HS-5 (cell line): Measurements from ENCODE around the gene LRRC66.

Experiments used
- DNase-seq: peaks from one replicate; pipeline ENCODE4 v3.0.0-alpha.2; 2012; ENCODE audit warnings: low read depth

LRRC66 gene, protein sequence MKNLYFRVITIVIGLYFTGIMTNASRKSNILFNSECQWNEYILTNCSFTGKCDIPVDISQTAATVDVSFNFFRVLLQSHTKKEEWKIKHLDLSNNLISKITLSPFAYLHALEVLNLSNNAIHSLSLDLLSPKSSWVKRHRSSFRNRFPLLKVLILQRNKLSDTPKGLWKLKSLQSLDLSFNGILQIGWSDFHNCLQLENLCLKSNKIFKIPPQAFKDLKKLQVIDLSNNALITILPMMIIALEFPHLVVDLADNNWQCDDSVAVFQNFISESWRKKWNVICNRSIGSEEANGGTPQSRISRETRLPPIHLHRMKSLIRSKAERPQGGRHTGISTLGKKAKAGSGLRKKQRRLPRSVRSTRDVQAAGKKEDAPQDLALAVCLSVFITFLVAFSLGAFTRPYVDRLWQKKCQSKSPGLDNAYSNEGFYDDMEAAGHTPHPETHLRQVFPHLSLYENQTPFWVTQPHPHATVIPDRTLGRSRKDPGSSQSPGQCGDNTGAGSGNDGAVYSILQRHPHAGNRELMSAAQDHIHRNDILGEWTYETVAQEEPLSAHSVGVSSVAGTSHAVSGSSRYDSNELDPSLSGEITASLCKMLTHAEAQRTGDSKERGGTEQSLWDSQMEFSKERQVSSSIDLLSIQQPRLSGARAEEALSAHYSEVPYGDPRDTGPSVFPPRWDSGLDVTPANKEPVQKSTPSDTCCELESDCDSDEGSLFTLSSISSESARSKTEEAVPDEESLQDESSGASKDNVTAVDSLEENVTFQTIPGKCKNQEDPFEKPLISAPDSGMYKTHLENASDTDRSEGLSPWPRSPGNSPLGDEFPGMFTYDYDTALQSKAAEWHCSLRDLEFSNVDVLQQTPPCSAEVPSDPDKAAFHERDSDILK

DNA sequence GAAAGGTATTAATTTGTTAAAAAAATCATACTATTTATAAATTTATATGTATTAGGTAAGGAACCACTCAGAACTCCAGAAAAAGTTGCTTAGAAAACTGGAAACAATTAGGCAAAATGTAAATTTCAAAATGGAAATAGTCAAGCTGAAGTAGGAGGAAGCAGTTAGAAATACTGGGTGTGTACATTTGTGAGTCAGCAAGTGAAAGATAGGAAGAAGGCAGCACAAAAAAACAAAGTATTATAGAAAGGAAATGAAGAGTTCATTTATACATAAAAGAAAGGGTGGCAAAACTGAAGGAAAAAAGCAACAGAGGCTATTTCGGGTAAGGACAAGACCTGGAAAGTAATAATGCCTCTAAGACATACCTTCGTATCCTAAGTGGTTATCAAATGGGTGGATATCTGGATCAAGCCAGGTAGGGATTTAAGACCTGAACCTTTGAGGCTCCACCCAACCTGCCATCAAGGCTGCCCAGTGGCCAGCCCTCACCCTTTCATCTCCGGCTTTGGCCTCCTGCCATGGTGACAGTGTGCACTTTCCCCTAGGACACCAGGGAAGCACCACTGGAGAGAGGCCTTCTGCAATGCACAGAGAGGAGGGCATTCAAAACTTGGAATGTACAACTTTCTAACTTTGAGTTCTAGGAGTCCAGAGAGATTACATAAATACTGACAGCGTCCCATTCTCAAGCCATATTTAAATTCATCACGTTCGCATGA lies at the start of gene LRRC66:
Gene LRRC66 (minus strand): TSS at position 428 of the 722 bp plus-strand sequence. CDS start 2,750 bp downstream, outside the sequence.
- no peak for DNase-seq

DNA sequence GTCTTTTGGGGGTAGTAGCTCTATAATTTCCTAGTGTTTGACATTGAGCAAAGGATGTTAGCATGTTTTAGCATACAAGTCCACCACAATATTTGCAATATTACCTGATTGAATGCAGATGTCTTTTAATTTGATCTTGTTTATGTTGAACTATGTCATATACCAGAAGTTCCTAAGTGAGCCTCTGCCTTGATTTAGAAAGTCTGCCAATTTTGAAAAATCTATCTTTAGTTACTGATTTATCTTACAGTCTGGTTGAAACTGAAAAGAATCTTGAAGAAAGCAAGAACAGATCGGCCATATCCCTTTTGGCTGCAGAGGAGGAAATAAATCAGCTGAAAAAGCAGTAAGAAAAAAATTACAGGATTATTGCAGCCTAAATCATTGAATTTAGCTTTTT lies 49.4 kb upstream of the LRRC66 start:
- DNase-seq: no peak

DNA sequence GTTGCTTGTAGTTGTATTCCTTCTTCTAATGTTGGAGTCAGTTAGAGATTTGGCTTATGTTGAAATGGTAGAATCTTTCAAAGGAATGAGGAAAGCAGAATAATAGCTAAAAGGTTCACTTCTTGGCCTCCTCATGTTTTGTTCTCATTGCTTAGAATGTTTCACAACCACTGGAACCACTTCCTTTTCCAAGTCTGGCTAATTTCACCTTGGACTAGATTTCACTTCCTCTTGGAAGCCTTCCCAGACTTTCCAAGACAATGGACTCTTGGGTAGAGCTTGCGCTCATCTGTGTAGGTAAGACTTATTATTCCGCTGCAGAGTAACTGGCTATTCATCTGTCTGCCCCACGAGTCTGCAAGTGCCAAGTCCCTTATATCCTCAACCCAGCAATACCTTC lies 39.2 kb upstream of the LRRC66 start:
- DNase-seq: no peak

DNA sequence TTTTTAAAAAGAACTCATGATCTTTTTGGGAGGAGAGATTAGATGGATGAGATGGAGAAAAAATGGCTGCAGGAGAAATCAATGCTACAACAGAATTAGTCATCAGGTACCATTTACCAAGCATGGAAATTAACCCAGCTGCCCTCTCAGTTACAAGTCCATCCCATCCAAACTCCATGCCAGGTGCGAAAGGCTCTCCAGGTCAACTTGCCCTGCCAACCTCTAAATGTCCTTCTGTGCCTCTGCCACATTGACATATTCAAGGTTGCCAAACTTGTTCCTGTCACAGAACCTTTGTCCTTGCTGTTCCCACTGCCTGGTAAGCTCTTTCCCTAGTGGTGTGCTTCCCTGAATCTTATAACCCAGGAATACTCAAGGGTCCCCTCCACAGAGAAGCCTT lies 38.1 kb upstream of the LRRC66 start:
- no peak for DNase-seq

DNA sequence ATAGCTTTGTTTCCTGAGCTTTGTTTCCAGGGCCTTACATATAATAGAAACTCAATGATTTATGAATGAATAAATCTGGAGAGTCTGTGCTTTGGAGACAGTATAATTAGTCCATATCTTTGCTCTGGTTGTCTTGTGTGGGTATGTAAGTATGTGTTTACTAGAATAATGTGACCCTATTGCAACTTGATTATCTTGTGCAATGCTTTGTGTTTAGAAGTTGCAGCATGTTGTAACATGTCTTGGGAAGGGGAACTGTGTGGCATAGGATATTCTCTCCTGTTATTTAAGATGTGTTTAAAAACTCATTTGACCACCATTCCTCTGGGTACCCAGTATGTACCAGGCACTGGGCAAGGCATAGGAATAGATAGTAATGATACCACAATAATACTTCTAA lies 37.0 kb upstream of the LRRC66 start:
- DNase-seq: no peak

DNA sequence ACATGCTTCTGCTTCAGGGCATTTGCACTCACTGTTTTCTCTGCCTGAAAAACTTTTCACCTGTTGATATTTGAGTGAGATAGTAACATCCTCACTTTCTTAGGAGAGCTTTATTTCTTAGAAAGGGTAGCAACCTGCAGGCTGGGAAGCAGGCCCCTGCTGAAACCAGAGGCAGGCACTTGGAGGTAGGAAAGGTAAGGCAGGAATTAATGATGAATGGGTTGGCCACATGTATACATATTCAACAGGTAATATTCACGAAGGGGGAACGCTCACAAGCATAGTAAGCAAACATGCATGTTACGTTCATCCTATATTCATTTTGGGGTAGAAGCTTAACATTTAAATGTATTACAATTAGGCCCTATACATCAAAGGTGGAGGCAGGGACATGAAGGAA lies 34.1 kb upstream of the LRRC66 start:
- no peak for DNase-seq

DNA sequence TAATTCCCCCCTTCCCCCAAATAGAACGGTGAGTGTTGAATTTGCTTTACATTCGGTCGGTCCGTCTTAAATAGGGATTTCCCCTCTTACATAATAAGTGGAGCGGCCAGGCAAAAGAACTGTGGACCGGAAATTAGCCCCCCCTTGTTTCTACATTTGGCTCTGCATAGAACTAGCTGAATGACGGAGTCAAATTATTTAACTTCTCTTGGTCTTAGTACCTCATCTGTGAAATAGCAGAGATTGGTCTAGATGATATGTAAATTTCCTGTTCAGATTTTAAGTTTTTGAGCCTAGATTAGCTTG lies 32.3 kb upstream of the LRRC66 start:
- no peak for DNase-seq

DNA sequence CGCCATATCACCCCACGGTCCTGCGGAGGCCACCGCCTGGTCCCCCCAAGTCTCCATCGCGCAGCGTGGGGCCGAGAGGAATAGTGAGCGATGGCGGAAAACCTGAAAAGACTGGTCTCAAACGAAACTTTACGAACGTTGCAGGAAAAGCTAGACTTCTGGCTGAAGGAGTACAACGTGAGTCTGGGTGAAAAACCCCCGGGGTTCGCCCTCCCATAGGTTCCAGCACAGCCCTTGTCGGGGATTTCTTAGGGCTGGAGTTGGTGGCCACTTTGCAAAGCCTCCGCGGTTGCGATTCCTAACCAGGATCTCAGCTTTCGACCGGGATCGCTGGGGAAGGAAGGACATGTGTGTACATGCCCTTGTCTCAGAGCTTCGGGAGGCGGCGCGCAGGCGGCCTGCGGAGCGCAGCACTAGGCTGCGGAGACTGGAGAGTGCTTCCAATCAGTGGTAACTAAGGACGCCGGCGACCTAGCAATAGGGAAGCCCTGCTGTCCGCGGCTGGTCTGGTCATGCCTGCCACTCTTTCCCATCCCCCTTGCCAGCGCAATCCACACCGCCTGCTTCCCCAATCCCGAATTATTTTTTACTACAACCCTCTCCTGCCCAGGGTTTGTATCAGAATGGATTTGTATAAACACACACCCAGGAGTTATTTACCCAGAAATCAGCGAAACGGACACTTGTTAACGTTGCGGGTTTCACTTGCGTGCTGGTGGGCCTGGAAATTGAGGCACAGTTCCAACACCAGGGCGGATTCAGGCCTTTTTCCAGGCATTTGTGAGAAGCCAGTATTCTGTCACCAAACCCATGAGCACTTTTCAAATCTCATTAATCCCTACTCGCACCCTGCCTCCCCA lies 31.7 kb upstream of the LRRC66 start:
- DNase-seq: no peak

DNA sequence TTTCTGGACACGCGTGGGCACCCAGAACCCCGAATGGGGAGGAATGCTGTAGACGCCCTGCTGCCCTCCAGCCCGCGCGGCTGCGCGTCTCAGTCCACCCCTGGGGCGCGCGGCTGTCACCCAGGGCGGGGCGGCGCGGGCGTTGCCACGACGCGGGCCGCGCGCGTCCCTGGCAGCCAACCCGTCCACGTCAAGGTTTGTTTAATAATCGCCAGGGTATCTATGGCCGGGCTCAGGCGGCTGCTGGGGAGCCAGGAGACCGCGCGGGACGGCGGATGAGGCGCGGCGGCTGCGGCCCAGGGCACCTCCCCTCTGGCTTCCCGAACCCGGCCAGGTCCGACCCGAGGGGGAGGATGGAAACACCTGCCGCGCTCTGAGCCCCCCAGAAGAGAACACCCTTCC lies 31.1 kb upstream of the LRRC66 start, which contains the start of gene SPATA18:
Gene SPATA18 (plus strand): TSS at position 92 of the 402 bp plus-strand sequence. CDS start 401 bp downstream, outside the sequence.
- DNase-seq: no peak

DNA sequence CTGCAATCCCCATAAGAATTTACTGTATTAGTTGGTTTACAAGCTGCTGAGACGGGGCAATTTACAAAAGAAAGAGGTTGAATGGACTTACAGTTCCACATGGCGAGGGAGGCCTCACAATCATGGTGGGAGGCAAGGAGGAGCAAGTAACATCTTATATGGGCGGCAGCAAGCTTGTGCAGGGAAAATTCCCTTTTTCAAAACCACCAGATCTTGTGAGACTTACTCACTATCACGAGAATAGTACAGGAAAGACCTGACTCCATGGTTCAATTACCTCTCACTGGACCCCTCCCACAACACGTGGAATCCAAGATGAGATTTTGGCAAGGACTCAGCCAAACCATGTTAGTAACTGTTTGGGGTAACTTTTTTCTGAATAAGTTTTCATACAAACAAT lies 29.1 kb upstream of the LRRC66 start:
- DNase-seq: no peak

DNA sequence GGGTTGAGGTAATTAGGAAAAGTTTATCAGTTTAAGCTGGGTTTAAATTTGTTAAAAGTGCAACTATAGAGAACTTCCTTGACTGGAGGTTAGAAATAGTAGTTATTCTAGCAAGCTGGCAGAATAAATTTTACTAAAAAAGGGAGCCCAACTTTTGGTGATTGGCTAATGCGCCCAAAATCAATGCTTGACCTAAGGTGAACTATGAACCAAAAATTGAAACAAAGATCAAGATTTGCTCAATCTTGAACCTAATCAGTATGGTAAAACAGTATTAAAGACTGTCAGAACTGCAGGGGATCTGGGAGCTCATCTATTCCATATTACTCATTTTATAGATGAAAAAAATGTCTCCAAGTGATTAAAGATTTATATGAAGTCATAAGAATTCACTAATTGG lies 24.9 kb upstream of the LRRC66 start:
- no peak for DNase-seq

DNA sequence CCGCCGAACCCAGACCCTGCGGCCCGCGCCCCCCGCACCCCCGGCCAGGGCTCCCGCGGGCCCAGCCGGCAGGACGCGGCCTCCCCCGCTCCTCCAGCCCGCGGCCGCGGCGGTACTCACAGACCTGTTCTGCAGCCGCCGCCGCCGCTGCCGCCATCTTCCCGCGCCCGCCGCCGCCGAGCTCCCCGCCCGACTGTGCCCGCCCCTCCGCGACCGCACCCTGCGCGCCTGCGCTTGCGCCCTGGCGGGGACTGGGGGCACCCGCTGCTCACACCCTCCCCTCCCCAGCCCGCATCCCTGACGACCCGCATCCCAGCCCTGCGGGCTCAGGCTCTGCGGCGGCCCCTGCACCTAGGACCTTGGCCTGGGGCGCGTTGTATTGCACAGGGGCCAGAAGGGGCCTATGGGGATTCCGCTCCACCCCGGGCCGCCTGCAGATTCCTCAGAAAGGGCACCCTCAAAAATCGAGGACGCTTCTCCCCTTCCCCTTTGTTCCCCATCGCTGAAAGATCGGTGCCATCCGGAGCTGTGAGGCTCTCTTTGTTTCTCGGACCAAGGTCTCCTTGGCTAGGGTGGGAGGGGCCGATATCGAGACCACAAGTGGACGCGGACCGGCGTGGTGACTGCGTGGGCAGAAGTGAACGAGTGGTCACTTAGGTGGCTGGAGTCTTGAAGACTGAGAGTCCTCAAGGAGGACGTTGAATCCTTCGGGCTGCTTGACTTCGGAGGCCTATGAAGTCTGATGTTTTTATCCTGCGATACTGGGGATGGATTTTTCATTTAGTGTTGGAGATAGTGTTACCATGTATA lies 18.1 kb upstream of the LRRC66 start, which contains the start of gene SGCB:
Gene SGCB (minus strand): TSS at position 197 of the 810 bp plus-strand sequence. CDS start 40 bp downstream, at position 157.
- DNase-seq: no peak

DNA sequence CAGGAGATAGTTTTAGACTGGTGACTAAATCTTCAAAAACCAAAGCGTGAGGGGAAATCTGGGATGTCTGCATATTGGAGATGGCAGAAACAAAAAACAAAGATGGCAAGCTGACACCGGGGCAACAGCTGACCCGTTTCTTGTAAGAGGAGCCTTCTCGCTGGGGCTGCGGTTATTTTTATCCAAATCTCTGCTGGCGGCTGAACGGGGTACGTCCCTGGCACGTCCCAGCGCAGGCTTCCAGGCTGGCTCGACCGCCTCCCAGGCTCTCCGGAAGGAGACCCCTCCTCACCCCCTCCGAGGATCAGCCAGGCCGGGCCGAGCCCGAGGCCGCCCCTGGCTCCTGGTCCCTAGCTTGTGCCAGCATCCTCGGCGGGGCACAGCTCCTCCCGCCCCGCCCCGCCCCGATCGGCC lies 17.5 kb upstream of the LRRC66 start:
- DNase-seq: no peak

DNA sequence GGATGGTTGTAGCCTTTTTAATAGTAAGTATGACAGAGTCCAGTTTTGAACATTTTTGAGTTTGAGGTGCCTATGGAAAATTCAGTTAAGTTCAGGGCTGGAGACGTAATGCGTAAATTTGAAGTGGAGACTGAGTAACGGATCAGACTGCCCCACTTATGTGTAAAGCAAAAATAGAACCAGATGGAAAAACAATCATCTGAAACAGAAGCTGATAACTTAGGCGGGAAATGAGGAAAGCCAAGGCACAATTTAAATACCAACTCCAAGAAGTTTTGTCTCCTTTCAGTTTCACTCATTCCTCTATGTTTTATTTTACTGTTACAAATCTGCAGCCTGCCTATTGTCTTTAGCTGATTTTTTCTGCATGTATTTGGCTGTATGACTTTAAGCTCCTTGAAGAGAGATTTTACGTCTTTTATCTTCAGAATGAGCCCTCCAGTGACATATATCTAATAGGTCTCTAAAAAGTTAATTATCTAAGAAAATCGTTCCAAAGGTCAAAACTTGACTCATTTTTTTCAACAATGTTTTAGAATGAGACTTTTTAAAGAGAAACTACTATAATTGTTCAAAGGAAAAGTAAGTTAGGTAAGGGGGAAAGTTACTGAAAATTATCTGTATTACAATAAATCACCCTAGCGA lies 16.8 kb upstream of the LRRC66 start:
- DNase-seq: no peak

DNA sequence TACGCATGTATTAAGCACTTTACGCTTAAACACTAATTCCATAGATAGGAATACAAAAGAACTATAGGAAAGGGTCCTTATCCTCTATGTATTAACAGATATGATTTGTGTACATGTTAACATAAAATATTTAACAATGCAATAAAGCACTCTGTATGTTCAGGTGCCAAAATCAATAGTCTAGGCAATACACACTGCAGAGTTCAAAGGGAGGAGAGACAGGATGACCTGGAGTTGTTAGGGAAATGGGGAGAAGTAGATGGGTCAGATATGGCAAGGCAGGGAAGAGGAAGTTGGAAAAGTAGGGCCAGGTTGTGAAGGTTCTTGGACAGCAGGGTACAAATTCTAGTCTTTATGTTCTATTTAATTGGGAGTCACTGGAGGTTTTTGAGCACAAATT lies 15.0 kb upstream of the LRRC66 start:
- no peak for DNase-seq

DNA sequence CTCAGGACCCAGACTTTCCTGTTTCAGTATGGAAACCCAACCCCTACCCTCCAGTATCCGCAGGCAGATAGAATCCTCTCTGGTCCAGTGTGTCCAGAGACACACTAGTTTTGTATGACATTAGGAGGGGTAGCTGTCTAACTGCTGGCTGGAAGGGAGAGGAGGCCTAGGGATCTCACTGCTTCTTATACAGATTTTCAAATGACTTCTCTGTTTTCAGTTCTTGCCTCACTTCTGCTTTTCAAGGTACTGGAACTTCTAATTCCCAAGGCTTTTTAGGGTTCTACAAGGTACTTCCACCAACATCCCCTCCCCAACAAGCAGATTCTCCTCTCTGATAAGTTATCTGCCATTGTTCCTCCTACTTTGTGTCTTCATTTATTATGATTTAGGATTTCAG lies 11.8 kb upstream of the LRRC66 start:
- DNase-seq: no peak

DNA sequence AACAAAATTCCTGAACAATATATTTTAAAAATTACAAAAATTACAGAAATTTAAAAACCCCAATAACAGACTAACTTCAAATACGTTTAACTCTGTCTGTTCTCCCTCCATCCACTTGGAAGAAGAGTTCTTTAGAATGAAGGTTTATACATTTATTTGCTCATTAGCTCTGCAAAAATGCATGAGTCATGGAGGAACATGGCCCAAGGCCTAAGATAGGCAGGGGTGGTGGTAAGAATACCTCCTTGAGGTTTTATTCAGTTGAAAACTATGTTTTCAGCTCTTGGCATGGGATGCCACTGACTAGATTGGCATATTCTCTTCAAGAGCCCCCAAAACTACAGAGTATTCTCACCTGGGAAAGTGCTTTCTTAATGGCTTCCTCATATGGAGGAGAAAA lies 8.8 kb upstream of the LRRC66 start:
- peak; percentile 40 for DNase-seq

DNA sequence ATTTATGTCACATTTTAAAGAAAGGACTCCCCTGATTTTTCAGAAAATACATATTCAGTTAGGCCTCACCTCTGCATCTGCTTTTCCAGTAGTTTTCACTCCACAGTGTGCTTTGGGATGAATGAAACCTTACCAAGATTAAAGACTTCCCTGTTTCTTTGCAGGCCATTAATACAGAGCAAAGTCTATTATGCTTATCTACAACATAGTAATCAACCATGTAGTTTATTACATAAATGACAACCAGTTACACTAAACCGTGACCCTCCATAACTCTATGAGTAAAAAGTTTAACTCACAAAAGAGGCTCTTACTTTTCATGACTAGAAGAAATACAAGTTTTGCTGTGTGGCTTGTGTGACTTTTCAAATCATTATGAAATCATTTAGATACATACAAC lies 2.3 kb downstream of the LRRC66 start:
- no peak for DNase-seq

DNA sequence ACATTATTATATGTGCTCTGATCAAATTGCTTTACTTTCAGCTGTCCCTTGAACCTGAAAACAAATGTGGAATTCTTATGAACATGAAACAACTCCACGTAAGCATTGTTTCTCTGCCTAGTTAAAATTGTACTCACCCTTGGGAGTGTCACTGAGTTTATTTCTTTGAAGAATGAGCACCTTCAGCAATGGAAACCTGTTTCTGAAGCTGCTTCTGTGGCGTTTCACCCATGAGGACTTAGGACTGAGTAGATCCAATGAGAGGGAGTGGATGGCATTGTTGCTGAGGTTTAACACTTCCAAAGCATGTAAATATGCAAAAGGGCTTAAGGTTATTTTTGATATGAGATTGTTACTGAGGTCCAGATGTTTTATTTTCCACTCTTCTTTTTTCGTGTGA lies 3.2 kb downstream of the LRRC66 start:
- DNase-seq: no peak

DNA sequence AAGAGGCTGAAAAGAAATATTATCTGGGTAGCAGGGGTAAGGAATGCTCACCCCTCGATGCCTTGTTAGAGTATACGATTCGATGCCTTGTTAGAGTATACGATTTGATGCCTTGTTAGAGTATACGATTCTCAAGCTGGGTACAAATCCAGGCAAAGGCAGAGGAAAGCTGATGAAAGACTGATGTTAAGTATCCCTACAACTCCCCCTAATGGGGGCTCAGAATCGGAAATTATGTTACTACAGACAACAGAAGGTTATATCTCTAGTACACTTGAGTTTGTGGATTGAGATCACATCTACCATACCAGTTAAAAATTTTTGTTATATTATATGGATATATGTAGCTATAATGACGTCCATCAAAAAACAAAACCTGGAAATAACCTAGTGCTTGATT lies 4.8 kb downstream of the LRRC66 start:
- DNase-seq: no peak
